Ectodermal cell (in vitro differentiated cells): ENCODE measurements around the gene CYP3A7. TPM values are rescaled to one million over a fixed set of nuclear protein-coding genes. Genes with fewer than 3 reads are reported as not detected.
"Not testable (repeated sequence)": the region's sequence is repeated elsewhere in the genome, so short reads cannot be mapped to it uniquely, and the experiment has no call there.

Experiments used
- H3K27ac ChIP-seq: 2 replicates; pipeline ENCODE4 v1.7.0; 2013; ENCODE audit warnings: mild to moderate bottlenecking, low read depth, low read length; ENCODE audit not compliant: insufficient read depth, poor library complexity, severe bottlenecking
- H3K27me3 ChIP-seq: 2 replicates; pipeline ENCODE4 v1.7.0; 2013; ENCODE audit warnings: mild to moderate bottlenecking, low read length; ENCODE audit not compliant: insufficient read depth, control insufficient read depth, poor library complexity, severe bottlenecking
- H3K36me3 ChIP-seq: one replicate; pipeline ENCODE4 v1.7.0; 2013; ENCODE audit warnings: low read length; ENCODE audit not compliant: control insufficient read depth, insufficient read depth
- H3K4me1 ChIP-seq: one replicate; pipeline ENCODE4 v1.7.0; 2013; ENCODE audit warnings: low read length; ENCODE audit not compliant: control insufficient read depth, insufficient read depth
- H3K4me3 ChIP-seq: 2 replicates; pipeline ENCODE4 v1.7.0; 2013; ENCODE audit warnings: low read depth, low read length, control low read depth; ENCODE audit not compliant: insufficient read depth
- H3K9me3 ChIP-seq: 2 replicates; pipeline ENCODE4 v1.7.0; 2013; ENCODE audit warnings: mild to moderate bottlenecking, low read length, moderate library complexity; ENCODE audit not compliant: control insufficient read depth
- WGBS, 2 experiments: methylation state at CpG; one replicate each; pipeline ENCODE4 v1.1.7; 2013; ENCODE audit warnings: missing lambda C conversion rate in 2 of 2; 5-methylcytosine and 5-hydroxymethylcytosine counted together
- polyA plus RNA-seq, 4 experiments: library from polyadenylated mRNA; stranded (reverse); fragments of 50-300 nt; gene quantifications; one replicate each; pipeline ENCODE4 v1.2.3, GENCODE V29; 2013

Gene CYP3A7
- not detected for polyA plus RNA-seq (2013, experiment 1 of 4)
- not detected for polyA plus RNA-seq (2013, experiment 2 of 4)
- not detected for polyA plus RNA-seq (2013, experiment 3 of 4)
- not detected for polyA plus RNA-seq (2013, experiment 4 of 4)

DNA sequence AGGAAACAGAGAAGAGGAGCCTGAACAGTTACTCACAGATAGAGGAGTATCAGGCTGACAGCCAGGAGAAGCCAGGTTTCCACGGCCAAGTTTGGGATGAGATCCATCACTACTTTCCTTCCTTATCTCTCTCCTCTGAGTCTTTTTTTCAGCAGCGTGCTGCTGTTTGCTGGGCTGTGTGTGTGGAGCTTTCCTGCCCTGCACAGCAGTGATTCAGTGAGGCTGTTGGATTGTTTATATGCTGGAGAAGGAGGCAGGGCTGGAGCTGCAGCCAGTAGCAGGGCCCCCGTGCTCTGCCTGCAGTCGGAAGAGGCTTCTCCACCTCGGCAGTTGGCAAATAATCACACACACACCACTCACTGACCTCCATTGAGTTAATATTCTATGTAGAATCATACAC lies at the start of gene CYP3A7:
Gene CYP3A7 (minus strand): TSS at position 210 of the 400 bp plus-strand sequence. CDS start 103 bp downstream, at position 107.
- H3K4me3 ChIP-seq: no peak within 1 kb of the TSS
- H3K27ac ChIP-seq: no peak within 1 kb of the TSS
- no peaks in the 10 kb centered on the region for H3K4me1 ChIP-seq
- H3K9me3 ChIP-seq: no peaks in the 10 kb centered on the region
- no peaks in the 10 kb centered on the region for H3K27me3 ChIP-seq
- 98% methylated on average over 4 to 5 of the region's 5 CpGs for WGBS, 2 experiments
- no peaks in the 10 kb centered on the region for H3K36me3 ChIP-seq

DNA sequence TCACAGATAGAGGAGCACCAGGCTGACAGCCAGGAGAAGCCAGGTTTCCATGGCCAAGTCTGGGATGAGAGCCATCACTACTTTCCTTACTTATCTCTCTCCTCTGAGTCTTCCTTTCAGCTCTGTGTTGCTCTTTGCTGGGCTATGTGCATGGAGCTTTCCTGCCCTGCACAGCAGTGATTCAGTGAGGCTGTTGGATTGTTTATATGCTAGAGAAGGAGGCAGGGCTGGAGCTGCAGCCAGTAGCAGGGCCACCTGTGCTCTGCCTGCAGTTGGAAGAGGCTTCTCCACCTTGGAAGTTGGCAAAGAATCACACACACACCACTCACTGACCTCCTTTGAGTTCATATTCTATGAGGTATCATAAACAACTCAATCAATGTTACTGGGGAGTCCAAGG lies 49.0 kb upstream of the CYP3A7 start, which contains the start of gene CYP3A4:
Gene CYP3A4 (minus strand): TSS at position 178 of the 400 bp plus-strand sequence. CDS start 103 bp downstream, at position 75.
- H3K27me3 ChIP-seq: no peaks in the 10 kb centered on the region
- H3K4me3 ChIP-seq: no peak within 1 kb of the TSS
- H3K36me3 ChIP-seq: no peaks in the 10 kb centered on the region
- no peak within 1 kb of the TSS for H3K27ac ChIP-seq
- H3K4me1 ChIP-seq: no peaks in the 10 kb centered on the region
- H3K9me3 ChIP-seq: no peaks in the 10 kb centered on the region

DNA sequence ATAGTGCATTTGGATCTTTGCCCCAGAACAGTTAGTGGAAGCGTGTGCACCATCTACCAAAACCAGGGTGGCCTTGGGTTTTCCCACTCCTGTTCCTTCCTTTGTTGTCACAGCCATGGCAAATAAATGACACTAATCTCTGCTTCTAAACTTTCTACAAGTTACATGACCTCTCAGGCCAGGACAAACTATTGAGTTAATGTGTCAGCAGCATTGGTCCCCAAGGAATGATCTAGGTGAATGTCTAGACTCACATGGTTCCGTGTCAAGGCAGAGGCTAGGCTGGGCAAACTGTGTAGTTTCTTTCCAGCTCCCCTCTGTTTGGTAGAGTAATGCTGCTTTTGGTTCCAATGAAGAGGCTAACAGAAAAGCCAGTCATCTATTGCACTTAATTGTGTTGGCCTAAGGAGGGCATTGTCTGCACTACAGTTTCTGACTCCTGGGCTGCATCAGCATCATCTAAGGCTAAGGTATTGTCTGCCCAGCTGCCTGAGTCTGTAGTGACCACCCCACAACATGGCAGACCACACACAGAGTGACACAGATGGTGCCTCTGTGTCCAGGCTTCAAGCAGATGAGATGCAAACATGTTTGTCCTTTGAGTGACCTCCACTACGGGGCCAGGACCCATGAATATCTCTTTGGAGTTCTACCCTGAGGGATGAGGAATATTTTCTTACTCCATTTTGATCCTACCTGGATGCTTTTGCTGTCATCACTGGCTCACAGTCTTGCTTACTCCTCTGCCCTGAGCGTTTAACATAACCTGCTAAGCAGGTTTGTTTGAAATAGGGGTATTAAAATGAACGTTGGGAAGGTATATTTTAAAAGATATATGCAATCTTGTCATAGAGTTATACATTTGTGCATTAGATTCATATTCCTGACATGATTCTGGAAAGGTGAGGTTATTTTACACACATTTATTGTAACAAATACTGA lies 47.3 kb upstream of the CYP3A7 start:
- no peak overlapping the region for H3K27ac ChIP-seq
- H3K9me3 ChIP-seq: no peaks in the 10 kb centered on the region
- no peaks in the 10 kb centered on the region for H3K4me1 ChIP-seq
- no peaks in the 10 kb centered on the region for H3K27me3 ChIP-seq
- H3K4me3 ChIP-seq: no peak overlapping the region
- 90 to 91% methylated on average over 3 to 5 of the region's 5 CpGs for WGBS, 2 experiments
- no peaks in the 10 kb centered on the region for H3K36me3 ChIP-seq

DNA sequence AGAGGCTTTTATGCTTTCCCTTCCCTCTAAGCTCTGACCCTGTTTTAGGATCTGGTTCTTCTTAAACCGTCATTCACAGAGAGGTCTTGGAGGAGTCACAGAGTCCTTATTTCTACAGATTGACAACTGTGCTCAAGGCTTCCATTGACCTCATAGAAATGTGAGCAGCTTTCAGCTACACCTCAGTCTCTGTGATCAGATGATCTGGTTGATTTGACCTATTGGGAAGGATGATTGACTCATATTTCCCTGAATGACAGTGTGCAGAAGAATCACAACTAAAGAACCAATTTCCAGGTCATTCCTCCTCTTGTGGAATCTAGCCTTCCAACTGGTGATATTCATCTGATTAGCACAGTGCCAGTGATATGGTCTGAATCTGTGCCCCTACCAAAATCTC lies 45.6 kb upstream of the CYP3A7 start:
- Histone ChIP-seq H3K36me3 (no peaks in the 10 kb centered on the region), H3K27ac (no peak overlapping the region), H3K4me1 (no peaks in the 10 kb centered on the region), H3K9me3 (no peaks in the 10 kb centered on the region), H3K27me3 (no peaks in the 10 kb centered on the region), H3K4me3 (no peak overlapping the region)
- WGBS, 2 experiments: 94 to 95% methylated on average over 1 of the region's 1 CpG

DNA sequence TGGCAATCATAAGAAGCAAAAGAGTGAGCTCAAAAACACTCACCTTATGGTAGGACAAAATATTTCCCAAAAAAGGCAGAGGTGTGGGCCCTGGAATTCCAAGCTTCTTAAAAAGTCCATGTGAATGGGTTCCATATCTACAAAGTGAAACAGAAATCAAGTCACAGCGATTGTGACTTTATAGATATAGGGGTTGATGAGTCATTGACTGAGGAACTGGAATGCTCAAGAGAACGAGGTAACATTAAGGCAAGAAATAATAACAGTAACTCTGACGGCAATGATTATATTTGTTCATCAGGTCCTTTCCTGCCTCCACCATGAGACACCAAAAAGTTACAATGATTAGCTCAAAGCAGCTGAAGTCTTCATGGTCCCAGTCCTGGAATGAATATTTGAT lies 45.0 kb upstream of the CYP3A7 start:
- Histone ChIP-seq H3K9me3 (no peaks in the 10 kb centered on the region), H3K36me3 (no peaks in the 10 kb centered on the region), H3K27me3 (no peaks in the 10 kb centered on the region), H3K27ac (no peak overlapping the region), H3K4me1 (no peaks in the 10 kb centered on the region), H3K4me3 (no peak overlapping the region)
- WGBS, 2 experiments: 92 to 95% methylated on average over 3 of the region's 3 CpGs

DNA sequence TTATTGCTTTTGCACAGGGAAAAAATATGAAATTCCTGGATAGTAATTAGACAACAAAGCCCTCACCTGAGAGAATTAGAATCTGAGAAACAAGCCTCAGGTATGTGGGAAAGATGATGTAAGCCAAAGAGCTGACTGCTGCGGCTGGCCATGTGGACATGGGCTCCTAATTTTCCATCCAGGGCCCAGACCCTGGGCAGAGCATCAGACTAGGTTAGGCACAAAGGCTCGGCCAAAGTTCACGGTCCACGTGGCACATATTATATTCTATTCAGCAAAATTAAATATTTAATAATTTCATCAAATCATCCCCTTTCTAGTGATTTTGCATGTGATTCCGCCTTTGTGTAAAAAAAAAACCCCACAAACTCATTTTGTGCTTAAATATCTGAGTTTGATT lies 43.9 kb upstream of the CYP3A7 start:
- H3K4me1 ChIP-seq: no peaks in the 10 kb centered on the region
- no peaks in the 10 kb centered on the region for H3K36me3 ChIP-seq
- WGBS, 2 experiments: 90 to 94% methylated on average over 5 of the region's 5 CpGs
- H3K4me3 ChIP-seq: no peak overlapping the region
- no peak overlapping the region for H3K27ac ChIP-seq
- H3K9me3 ChIP-seq: no peaks in the 10 kb centered on the region
- no peaks in the 10 kb centered on the region for H3K27me3 ChIP-seq

DNA sequence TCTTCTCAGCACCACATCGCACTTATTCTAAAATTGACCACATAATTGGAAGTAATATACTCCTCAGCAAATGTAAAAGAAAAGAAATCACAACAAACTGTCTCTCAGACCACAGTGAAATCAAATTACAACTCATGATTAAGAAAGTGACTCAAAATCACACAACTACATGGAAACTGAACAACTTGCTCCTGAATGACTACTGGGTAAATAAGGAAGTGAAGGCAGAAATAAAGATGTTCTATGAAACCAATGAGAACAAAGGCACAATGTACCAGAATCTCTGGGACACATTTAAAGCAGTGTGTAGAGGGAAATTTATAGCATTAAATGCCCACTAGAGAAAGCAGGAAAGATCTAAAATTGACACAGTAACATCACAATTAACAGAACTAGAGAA lies 38.4 kb upstream of the CYP3A7 start:
- H3K4me3 ChIP-seq, H3K27me3 ChIP-seq, H3K9me3 ChIP-seq, H3K4me1 ChIP-seq, H3K27ac ChIP-seq, H3K36me3 ChIP-seq: not testable (repeated sequence)
- WGBS, 2 experiments: 85 to 94% methylated on average over 1 of the region's 1 CpG

DNA sequence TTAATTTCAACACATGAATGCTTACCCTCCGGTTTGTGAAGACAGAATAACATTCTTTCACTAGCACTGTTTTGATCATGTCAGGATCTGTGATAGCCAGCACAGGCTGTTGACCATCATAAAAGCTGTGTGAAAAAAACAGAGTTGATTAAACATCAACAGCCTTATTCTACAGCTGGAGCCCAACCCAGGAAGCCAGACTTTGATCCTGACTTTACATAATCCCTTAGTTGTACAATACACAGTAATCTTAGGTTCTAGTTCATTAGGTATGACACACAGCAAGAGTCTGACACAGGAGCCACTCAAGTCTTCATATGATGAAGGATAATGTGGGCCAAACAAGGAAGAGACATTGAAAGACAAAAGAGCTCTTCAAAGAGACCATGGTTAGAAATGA lies 37.6 kb upstream of the CYP3A7 start:
- Histone ChIP-seq H3K9me3 (no peaks in the 10 kb centered on the region), H3K36me3 (no peaks in the 10 kb centered on the region), H3K27ac (no peak overlapping the region), H3K27me3 (no peaks in the 10 kb centered on the region), H3K4me1 (no peaks in the 10 kb centered on the region), H3K4me3 (no peak overlapping the region)
- WGBS, 2 experiments: 94 to 100% methylated on average over 1 of the region's 1 CpG

DNA sequence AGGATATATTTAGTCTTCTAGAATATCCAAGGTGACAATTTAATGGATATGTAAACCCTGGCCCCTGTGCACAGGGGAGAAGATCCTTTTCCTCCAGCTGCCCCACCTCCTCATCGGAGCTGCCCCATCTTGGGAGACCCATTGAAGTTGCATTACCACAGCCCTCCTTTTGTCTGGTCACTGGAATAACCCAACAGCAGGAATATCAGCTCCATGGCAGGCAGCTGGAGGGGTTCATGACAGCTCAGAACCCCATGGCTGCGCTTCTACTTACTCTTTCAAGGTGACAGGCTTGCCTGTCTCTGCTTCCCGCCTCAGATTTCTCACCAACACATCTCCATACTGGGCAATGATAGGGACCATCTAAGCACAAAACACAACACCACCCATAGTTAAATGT lies 34.5 kb upstream of the CYP3A7 start:
- H3K36me3 ChIP-seq, H3K27me3 ChIP-seq, H3K4me1 ChIP-seq, H3K9me3 ChIP-seq, H3K4me3 ChIP-seq, H3K27ac ChIP-seq: not testable (repeated sequence)
- 91 to 96% methylated on average over 3 of the region's 3 CpGs for WGBS, 2 experiments

DNA sequence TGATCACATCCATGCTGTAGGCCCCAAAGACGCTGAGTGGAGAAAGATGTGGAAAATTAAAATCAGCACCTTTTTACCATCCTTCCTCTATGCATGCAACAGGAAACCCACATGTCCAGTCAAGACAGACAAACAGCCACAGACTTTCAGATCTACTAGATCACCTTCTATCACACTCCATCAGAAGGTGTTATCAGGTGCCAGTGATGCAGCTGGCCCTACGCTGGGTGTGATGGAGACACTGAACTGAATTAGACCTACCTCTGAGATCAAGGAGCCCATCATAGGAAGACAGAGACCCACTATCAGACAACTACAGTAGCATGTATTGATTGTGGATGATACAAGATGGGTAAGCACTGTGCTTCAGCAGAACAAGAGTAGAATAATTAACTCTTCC lies 33.5 kb upstream of the CYP3A7 start:
- WGBS, 2 experiments: 89 to 92% methylated on average over 2 of the region's 2 CpGs
- no peak overlapping the region for H3K27ac ChIP-seq
- no peaks in the 10 kb centered on the region for H3K36me3 ChIP-seq
- no peak overlapping the region for H3K4me3 ChIP-seq
- H3K27me3 ChIP-seq: no peaks in the 10 kb centered on the region
- H3K9me3 ChIP-seq: no peaks in the 10 kb centered on the region
- no peaks in the 10 kb centered on the region for H3K4me1 ChIP-seq
